OCI-M2 (cell line): Measurements from ENCODE around the gene METAP2.
A peak's percentile ranks its signal among the peaks of the same experiment; 100 is the strongest.

Source experiments
- DNase-seq: peaks from one replicate; lab custom pipeline; 2025; ENCODE audit not compliant: unreplicated experiment; lab: John Stamatoyannopoulos, UW

METAP2 gene

DNA sequence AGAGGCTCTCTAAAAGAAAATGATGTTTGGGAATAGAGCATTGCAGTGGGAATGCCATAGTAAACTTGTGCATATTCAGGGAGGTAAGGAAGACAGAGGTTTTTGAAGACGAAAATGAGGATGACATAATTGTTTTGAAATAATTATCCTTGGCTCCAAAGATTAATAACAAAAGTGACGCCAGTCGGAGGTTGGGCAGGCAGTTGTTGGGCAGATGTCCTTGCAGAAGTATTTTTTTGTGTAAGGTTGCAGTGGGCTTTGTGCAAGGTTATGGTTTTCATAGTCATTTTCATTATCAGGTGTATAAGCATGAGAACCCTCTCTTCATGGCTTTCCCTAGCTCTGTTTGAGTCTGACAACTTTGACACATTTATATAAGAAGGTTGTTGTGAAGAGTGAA lies 35.3 kb downstream of the METAP2 start:
- DNase-seq: no peak

DNA sequence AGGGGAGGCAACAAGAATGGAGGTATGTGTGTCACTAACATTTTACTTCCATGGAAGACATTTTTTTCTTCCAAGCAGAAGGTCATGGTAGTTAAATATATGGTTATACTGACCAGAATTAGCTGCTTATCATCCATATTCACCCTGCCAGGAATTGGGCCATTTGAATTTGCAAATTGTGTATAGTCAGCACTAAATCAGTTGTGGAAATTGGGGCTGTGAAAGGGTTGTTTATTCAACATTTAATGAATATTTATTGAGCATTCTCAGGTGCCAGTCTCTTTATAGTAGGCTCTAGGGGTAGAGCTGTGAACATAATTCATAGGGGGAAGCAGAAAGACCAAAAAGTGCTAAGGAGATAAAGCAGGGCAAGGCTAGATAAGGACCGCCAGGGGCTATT lies 38.0 kb downstream of the METAP2 start:
- DNase-seq: no peak

DNA sequence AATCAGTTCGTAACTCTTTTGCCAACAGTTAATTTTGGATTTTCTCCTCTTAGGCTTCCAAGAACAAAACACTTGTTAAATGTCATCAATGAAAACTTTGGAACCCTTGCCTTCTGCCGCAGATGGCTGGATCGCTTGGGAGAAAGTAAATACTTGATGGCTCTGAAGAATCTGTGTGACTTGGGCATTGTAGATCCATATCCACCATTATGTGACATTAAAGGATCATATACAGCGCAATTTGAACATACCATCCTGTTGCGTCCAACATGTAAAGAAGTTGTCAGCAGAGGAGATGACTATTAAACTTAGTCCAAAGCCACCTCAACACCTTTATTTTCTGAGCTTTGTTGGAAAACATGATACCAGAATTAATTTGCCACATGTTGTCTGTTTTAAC lies 39.6 kb downstream of the METAP2 start:
- no peak for DNase-seq

DNA sequence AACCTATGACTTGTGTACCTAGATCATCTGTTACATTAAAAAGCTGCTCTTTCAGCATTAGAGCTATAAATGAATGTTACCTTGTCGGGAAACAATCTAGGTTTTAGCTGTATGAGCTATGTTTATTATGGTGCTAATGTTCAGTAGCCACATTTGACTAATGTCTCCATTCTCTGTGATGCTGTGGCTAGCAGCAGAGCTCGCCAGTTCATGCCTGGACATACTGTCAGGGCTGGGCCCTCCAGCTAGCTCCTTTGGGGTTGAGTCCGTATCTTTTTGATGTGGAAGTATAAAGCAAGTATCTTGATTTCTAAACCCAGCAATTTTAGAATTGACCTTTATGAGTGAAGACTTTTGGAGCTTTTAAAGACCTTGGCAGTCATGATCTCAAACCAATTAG lies 41.2 kb downstream of the METAP2 start:
- DNase-seq: no peak

DNA sequence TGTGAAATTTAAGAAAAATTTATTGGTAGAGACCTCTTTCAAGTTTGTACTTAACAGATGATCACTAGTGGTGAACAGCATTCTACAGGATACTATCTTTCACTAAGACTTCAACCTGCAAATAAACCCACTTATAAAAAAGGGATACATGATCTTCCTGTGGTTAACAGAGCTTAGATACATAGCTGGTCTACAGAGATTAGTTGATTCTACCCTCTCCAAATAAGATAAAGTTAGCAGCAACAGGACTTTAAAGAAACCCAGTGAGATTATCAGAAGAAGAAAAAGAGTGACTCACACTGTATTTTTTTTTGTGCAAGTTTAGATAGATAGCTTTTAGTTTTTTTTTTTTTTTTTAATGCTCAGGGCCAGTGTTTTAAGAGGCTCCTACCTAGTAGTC lies 42.8 kb downstream of the METAP2 start:
- no peak for DNase-seq

DNA sequence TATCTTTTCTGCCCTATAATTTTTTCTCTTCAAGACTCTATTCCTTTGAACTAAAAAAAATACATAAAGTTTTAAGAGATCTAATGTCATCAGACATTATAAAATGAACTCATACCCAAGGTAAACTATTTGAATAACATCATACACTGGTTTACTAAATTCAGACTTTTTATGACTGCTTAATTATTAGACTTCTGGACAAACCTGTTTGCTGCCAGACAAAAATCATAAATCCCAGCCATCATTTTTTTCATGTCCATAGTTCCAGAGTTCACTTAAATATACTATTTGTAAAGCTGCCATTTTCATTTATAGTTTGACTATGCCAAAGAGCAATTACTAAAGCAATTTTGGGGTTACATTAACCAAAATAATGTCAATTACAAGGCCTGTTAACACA lies 43.3 kb downstream of the METAP2 start:
- no peak for DNase-seq

DNA sequence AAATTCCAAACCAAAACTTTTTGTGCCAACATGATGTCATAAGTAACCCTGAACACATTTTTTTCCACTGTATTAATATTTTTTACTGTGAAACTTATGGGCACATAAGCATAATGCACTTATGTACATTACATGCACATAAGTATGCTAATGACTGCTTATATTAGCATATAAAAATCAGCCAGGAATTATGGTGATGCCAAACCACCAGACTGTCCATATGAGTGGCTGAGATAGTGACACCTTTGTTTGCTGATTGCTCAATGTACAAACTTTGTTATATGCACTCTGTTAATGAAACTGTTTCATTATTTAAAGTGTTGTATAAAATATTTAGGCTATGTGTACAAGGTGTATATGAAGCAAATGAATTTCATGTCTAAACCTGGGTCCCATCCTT lies 45.0 kb downstream of the METAP2 start:
- DNase-seq: no peak

DNA sequence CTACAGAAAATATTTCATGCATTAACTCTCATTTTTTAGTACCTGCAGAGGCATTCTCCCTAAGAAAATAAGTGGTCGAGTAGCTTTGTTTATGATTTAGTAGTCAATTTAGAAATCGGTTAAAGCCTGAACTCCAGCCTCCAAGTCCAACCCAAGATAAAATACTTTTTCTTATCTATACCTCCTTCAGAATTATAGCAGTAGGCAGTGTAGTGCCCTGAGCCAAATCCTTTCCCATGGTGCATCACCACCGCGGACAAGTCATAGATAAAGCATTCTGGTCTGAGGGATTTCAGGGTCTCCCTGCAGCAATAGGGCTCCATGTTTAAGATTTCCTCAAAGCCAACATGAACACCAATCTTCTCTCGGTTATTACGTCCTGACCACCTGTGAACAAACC lies 46.9 kb downstream of the METAP2 start:
- DNase-seq: peak; percentile 22

DNA sequence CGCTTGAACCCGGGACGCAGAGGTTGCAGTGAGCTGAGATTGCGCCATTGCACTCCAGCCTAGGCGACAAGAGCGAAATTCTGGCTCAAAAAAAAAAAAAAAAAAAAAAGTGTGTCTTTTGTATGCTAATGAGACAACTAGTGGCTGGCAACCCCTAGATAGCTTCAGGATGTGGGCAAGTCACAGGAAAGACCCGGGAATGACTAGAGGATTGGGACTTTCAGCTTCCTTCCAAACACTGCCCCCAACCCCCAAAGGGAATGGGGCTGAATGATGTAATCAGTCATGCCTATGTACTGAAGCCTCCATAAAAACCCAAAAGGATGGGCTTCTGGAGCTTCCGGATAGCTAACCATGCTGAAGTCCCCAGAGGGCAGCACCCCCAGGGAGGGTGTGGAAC lies 48.7 kb downstream of the METAP2 start:
- no peak for DNase-seq

DNA sequence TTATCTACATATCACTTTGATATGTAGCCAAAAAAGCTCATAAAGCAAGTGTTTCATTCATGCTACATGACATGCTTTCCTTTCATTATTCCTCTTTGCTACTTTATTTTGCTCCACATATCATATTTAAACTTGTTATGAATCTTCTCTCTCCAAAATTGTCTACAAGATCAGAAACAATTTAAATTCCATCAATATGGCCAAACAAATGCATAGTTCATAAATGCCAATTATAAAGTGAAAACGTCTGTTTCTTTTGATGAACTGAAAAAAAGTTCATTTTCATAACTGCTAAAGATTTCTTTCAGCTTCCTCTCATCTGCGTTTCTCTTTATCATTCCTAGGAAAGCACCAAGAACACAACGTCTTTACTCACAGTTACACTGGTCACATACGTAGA lies 54.5 kb downstream of the METAP2 start:
- no peak for DNase-seq

DNA sequence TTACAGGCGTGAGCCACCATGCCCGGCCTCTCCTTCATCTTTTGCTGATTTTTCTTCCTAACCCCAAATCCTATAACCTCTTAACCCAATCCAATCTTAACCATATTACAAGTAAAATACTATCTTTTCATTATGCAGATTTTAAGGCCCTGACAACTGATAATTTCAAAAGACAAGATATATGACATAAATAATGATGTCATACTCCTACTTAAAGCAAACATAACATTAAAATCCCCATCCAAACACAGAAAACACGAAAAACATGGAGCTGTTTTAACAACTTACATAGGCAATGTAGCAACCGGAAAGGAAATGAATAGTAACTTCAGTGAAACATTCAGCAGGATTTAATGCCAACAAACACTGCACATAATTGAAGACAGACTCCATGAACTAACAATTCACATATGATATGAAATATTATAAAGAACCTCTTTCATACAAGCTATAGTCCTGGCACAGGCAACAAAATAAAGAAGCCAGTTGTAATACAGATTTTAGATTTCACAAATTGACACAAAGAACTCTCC lies 55.8 kb downstream of the METAP2 start:
- no peak for DNase-seq

DNA sequence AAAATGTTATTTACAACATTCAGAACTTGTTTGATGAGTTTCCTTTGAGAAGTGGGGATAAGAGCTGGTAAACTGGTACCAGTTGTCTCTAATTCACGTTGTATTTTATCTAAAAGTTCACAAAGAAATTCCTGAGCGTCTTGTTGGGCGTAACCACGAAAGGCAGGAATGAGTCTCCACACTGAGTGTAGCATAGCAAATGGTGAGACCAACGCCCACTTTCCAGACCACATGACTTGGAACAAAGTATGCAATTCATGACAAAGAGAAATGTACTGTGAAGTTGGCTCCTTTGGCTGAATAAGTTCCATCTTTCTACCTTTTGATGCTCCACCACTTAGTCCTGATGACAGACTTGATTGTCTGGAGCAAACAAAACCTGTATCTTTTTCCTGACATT lies 58.9 kb downstream of the METAP2 start:
- DNase-seq: no peak

DNA sequence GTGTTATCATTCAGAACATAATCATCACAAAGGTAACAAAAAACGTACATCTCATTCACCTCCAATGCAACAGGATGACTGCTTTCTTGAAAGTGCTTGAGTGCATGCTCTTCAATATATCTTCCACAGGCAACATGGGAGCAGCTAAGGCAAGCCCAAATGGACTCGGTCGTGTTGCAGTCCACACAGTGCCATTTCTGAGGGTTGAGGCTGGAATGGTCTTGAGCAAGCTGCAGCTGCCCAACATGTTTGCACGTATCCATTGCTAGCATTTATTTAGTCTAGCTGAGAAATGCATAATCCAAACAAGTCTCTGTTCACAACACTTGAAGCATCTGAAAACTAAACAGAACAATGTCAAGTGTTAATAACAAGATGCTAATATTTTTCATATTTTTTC lies 60.0 kb downstream of the METAP2 start:
- no peak for DNase-seq

DNA sequence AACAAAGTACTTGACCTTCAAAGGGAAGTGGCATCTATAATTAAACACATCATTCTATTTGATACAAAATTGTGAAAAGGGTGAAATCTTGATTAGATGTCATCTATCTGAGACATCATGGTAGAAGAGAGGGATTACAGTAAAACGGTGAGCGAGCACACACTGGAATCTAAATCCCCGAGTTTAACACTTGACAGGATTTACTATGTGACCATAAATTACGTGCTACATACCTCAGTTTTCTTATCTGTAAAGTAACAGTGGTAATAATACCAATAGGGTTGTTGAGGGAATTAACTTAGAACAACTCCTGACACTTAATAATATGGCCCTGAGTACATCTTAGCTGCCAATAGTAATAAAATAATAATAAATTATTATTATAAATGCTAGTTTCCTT lies 64.1 kb downstream of the METAP2 start:
- no peak for DNase-seq

DNA sequence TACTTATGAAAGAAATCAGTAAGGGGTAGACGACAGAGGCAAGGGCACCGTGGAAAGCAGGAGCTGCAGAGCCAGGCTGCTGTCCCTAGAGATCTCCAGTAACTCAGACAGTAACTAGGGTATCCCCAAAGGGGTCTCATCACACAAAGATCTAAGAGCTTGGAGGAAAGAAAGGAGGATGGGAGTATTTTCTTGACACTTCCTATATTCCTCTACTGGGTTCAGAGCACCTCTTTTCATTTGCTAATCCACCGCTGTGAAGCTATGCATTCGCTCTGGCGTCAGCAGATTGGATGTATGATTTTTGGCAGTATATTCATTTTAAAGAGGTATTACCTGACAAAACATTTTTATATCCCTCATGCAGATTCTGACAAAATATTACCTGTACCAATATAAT lies 64.7 kb downstream of the METAP2 start:
- DNase-seq: no peak

DNA sequence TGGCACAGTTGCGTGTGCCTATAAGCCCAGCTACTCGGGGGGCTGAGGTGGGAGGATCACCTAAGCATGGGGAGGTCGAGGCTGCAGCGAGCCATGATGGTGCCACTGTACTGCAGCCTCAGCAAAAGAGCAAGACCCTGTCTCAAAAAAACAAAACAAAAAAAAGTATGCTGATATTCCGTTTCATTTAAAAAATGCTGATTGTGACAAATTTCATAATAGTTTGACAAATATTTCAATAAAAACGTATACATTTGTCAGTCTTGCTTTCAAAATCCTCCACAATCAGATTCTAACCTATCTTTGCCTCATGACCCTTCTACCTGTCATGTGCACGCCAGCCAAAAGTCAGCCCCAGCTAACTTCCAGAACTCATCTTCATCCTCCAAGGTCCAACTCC lies 67.5 kb downstream of the METAP2 start:
- no peak for DNase-seq

DNA sequence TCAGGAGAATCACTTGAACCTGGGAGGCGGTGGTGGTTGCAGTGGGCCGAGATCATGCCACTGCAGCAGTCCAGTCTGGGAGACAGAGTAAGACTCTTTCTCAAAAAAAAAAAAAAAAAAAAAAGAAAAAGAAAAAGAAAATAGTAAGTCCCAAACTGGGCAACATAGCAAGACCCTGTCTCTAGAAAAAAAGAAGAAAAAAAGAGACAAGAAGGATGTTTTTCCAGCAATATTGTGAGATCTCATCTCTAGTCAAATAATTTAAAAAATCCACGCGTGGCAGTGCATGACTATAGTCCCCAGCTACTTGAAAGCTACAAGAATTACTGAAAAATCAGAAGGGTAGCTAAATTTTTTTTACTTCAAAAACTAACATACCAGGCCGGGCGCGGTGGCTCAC lies 69.4 kb downstream of the METAP2 start:
- DNase-seq: no peak

DNA sequence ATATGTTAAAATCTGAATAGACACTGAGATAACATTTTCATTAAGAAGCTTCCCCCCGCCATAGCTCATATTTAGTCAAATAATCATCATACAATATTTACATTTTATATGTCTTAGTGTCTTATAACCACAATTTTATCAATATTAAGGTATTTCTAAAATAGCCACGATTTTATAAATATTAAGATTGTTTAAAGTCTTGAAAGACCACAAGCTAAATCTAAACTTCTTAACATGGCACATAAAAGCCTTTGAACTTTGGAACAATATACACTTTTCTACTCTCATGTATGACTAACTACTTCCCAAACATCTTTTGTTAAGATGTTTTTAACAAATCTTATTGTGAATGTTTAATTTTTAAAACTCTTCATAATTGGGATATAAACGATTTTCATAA lies 70.8 kb downstream of the METAP2 start:
- no peak for DNase-seq

DNA sequence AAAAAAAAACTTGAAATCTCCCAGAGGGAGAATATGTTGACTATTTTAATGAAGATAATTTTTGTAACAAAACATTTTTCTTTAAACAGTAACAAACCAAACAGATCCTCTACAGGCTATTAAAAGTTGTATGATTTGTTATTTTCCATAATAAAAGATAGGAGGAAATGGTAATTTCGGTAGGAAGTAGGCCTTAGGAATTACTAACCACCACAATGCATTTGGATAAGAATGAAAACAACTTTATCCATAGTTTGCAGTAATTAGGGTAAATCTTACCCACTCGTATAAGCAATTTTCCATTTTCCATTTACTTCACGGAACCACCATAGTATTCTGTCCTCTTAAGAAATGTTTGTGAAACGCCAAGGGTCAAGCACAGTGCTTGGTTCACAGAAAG lies 71.4 kb downstream of the METAP2 start:
- DNase-seq: no peak

DNA sequence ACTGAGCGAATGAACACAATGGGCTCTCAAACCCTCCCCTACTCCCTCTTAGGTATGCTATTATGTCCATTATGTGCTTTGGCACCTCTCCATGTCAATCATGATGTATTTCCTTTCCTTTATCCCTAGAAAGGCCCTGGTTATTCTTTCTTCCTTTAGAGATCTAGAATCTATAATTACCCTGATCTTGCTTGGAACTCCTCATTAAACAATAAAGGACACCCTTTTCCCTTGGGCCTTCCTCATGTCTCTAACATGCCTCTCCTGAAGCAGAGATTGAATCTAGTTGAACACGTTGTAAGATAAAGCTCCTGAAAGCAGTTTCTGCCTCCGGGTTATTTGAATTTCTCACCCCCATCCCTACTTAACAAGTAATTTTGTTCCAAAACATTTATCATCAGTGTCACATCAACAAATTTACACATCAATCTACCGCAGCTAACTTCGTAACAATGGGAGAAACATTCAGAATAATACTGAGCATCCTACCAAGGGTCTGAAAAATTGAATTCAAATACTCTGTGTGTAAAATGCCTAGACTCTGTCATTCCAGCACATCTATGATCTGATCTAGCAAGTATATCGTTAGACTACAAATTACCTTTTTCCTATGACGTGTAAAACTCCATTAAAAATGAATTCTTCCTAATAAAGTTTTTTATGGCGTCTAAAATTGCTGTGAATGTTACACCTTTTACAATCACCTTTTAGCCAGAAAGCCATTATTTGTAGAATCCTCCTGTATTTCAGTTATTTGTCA lies 72.0 kb downstream of the METAP2 start:
- no peak for DNase-seq

DNA sequence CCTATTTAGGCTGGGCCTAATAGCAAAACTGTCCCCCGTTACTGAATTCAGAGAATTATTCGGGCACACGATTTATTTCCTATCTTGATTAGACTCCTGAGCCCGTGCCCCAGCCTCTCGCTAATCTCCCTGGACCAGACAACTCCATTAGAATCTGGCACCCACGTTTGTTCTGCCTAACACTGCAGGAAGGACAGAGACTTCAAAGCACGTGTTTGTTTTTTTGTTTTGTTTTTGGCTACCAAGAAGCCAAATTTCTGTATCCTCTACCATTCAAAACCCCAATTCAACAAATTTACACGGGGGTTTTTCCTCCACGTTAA lies 72.5 kb downstream of the METAP2 start:
- no peak for DNase-seq

DNA sequence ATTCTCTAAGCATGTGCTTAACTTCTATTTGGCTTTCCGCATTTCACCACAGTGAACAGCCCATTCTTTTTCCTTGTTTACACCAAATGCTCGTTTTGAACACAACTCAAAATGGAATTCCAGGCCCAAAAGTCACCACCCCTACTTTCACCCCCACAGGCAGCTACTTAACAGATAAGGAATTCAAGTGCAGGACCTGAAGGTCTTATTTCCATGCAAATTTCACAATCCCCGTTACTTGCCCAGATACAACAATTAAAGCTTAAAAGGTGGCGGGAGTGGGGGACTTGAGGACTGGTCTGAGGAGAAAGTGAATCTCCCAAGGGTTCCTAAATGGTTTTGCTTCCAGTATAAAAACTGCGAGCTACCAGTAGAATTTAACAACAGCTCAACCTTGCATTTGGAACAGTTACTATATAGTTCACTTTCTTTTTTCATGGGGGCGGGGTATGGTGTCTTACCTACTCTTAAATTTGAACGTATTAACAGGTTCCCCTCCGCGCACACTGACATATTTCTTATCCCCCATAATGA lies 73.6 kb downstream of the METAP2 start:
- no peak for DNase-seq

DNA sequence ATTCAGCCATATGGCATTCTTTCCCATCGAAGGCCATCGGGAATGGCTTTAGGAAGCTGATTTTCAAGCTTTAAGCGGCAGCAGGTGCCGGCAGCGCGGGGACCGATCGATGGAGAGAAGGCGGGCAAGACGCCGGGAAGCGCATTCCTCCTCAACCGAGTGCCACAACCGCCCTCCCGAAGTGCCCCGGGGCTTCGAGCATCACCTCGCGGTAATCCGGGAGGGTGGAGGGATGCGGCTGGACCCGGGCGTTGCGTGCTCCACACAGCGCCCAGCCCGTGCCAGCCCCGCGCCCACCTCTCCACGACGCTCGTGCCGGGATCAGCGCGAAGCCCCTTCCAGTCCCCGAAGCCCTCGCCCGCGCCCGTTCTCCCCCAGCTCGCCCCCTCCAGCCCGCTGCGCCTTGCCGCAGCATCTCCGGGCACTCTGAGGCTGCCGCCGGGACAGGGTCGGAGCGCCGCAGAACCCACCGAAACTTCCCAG lies 74.1 kb downstream of the METAP2 start:
- no peak for DNase-seq
